ENCODE measurements around the gene GALNT18.
"Not testable (repeated sequence)": the region's sequence is repeated elsewhere in the genome, so short reads cannot be mapped to it uniquely, and the experiment has no call there.

GRCh38 chr11:11352878-11353277 is 268.9 kb downstream of the GALNT18 start, which contains the start of gene CSNK2A3:
- not testable (repeated sequence) for TF ChIP-seq POLR2A, CTCF (IDR thresholded peaks at IDR 0.05)
